ENCODE measurements around the gene ANO10.
A peak's percentile ranks its signal among the peaks of the same experiment; 100 is the strongest.
"Not testable (repeated sequence)": the region's sequence is repeated elsewhere in the genome, so short reads cannot be mapped to it uniquely, and the experiment has no call there.

ANO10 gene

GRCh38 chr3:43372007-43372740, 249.6 kb downstream of the ANO10 start:
- DNase-seq (ENCODE audit: low spot score): no peak

- no peak for DNase-seq (ENCODE audit: low spot score)
Observed at GRCh38 chr3:43371494-43371893, 250.3 kb downstream of the ANO10 start.

GRCh38 chr3:43370293-43370980, 251.4 kb downstream of the ANO10 start:
- DNase-seq (ENCODE audit: low spot score): no peak

- DNase-seq (ENCODE audit: low spot score): no peak
Observed at GRCh38 chr3:43369404-43370292, 252.2 kb downstream of the ANO10 start.

- DNase-seq (ENCODE audit: low spot score): no peak
Observed at GRCh38 chr3:43366885-43367284, 254.9 kb downstream of the ANO10 start.

GRCh38 chr3:43366481-43366880, 255.3 kb downstream of the ANO10 start:
- DNase-seq (ENCODE audit: low spot score): no peak

- no peak for DNase-seq (ENCODE audit: low spot score)
Observed at GRCh38 chr3:43365601-43366305, 256.1 kb downstream of the ANO10 start.

- no peak for DNase-seq (ENCODE audit: low spot score)
Observed at GRCh38 chr3:43364926-43365325, 256.9 kb downstream of the ANO10 start.

- no peak for DNase-seq (ENCODE audit: low spot score)
Observed at GRCh38 chr3:43364494-43364893, 257.3 kb downstream of the ANO10 start.

- DNase-seq (ENCODE audit: low spot score): peak; percentile 56
Observed at GRCh38 chr3:43363621-43364266, 258.1 kb downstream of the ANO10 start.

GRCh38 chr3:43362961-43363360, 258.9 kb downstream of the ANO10 start:
- no peak for DNase-seq (ENCODE audit: low spot score)

GRCh38 chr3:43362183-43362582, 259.6 kb downstream of the ANO10 start:
- DNase-seq (ENCODE audit: low spot score): no peak

- DNase-seq (ENCODE audit: low spot score): no peak
Observed at GRCh38 chr3:43361077-43361476, 260.7 kb downstream of the ANO10 start.

GRCh38 chr3:43356033-43356432, 265.8 kb downstream of the ANO10 start:
- DNase-seq (ENCODE audit: low spot score): not testable (repeated sequence)

GRCh38 chr3:43353923-43354670, 267.7 kb downstream of the ANO10 start:
- no peak for DNase-seq (ENCODE audit: low spot score)

GRCh38 chr3:43353393-43353792, 268.4 kb downstream of the ANO10 start:
- no peak for DNase-seq (ENCODE audit: low spot score)

- no peak for DNase-seq (ENCODE audit: low spot score)
Observed at GRCh38 chr3:43349716-43350115, 272.1 kb downstream of the ANO10 start.

GRCh38 chr3:43348852-43349574, 272.8 kb downstream of the ANO10 start:
- no peak for DNase-seq (ENCODE audit: low spot score)

- DNase-seq (ENCODE audit: low spot score): no peak
Observed at GRCh38 chr3:43348350-43348749, 273.5 kb downstream of the ANO10 start.

- DNase-seq (ENCODE audit: low spot score): no peak
Observed at GRCh38 chr3:43347774-43348173, 274.0 kb downstream of the ANO10 start.

Measured in hepatic stellate cell (primary cell).